Measurements from ENCODE around the gene LRRC26. TPM values are rescaled to one million over a fixed set of nuclear protein-coding genes. Genes with fewer than 3 reads are reported as not detected.

Gene LRRC26
- total RNA-seq, 2 donors from 2014 or later = not detected

DNA sequence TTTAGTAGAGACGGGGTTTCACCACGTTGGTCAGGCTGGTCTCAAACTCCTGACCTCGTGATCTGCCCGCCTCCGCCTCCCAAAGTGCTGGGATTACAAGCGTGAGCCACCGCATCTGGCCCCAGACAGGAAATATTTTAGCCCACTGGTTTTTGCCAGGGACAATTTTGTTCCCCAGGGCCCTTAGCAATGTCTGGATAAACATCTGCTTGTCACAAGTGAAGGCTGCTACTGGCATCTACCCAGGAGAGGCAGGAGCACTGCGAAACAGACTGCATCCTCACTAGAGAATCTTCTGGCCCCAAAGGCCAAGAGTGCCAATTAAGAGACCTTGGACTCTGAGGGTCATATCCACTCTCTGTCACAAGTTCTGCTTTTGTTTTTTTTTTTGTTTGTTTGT lies 33.1 kb upstream of the LRRC26 start:
- DNase-seq (ENCODE audit: low spot score) (no peak), ATAC-seq (ENCODE audit: insufficient number of reproducible peaks, low FRiP score, low read depth) (no peak)
- H3K27me3 ChIP-seq (replicated peaks; ENCODE audit: insufficient read depth) = no peaks in the 10 kb centered on the region
- no peak overlapping the region for H3K4me3 ChIP-seq
- peaks cover 40 to 71% of the 10 kb centered on the region in 2 donors for H3K4me1 ChIP-seq (ENCODE audit: control insufficient read depth in 1 of 2, low read depth in 2 of 2)
- no peaks in the 10 kb centered on the region for H3K36me3 ChIP-seq
- no peak for TF ChIP-seq CTCF (IDR thresholded peaks at IDR 0.05)
- H3K27ac ChIP-seq = no peak overlapping the region
- H3K9me3 ChIP-seq = no peaks in the 10 kb centered on the region

DNA sequence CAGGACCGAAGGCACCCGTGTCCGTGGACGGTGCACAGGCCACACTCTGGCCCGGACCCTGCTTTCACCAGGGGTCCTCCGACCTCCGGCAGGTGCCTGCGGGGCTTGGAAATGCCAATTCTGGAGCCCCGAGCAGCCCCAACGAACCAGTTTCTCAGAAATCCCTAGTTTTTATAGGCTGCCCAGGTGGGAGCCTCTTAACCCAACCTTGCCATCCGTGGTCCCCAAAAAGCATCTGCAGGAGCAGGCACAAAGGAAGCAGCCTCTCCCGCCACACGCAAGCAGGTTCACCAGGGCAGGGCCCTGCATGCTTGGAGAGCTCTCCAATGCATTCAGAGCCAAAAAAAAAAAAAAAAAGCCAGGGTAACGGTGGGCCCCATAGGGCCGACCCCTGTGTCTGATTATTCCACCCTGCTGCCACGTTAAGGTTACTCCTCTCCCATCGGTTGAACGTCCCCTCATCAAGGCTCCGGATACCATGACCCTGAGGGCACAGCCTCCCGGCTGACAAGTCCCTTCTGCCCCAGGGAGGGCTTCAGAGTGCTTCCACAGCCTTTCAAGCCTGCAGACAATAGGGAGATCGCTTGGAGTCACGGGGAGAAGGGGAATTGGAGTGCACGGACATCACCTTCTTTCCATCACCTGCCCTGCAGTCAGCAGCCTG lies 31.5 kb upstream of the LRRC26 start:
- Histone ChIP-seq H3K9me3 (no peaks in the 10 kb centered on the region), H3K4me3 (peak overlapping the region; percentile 88), H3K36me3 (no peaks in the 10 kb centered on the region), H3K4me1 (ENCODE audit: control insufficient read depth in 1 of 2, low read depth in 2 of 2) (peaks cover 34 to 73% of the 10 kb centered on the region in 2 donors), H3K27ac (peak overlapping the region; percentile 82 to 85), H3K27me3 (replicated peaks; ENCODE audit: insufficient read depth) (no peaks in the 10 kb centered on the region)
- no peak for TF ChIP-seq CTCF (IDR thresholded peaks at IDR 0.05)
- ATAC-seq (ENCODE audit: insufficient number of reproducible peaks, low FRiP score, low read depth) = no peak
- DNase-seq (ENCODE audit: low spot score) = no peak

- Histone ChIP-seq H3K36me3 (no peaks in the 10 kb centered on the region), H3K4me1 (ENCODE audit: control insufficient read depth in 1 of 2, low read depth in 2 of 2) (peaks cover 30 to 68% of the 10 kb centered on the region in 2 donors), H3K4me3 (peak within 1 kb of the TSS; percentile 88), H3K27me3 (replicated peaks; ENCODE audit: insufficient read depth) (no peaks in the 10 kb centered on the region), H3K9me3 (no peaks in the 10 kb centered on the region), H3K27ac (peak within 1 kb of the TSS; percentile 82 to 85)
- DNase-seq (ENCODE audit: low spot score) (peak; percentile 99), ATAC-seq (ENCODE audit: insufficient number of reproducible peaks, low FRiP score, low read depth) (peak; percentile 98)
- TF ChIP-seq CTCF (IDR thresholded peaks at IDR 0.05) = no peak
Observed at GRCh38 chr9:137200311-137201204, 30.7 kb upstream of the LRRC26 start, which contains the start of gene TPRN. TPRN (minus strand) TSS chr9:137200741; CDS start chr9:137200711, 30 bp downstream.

DNA sequence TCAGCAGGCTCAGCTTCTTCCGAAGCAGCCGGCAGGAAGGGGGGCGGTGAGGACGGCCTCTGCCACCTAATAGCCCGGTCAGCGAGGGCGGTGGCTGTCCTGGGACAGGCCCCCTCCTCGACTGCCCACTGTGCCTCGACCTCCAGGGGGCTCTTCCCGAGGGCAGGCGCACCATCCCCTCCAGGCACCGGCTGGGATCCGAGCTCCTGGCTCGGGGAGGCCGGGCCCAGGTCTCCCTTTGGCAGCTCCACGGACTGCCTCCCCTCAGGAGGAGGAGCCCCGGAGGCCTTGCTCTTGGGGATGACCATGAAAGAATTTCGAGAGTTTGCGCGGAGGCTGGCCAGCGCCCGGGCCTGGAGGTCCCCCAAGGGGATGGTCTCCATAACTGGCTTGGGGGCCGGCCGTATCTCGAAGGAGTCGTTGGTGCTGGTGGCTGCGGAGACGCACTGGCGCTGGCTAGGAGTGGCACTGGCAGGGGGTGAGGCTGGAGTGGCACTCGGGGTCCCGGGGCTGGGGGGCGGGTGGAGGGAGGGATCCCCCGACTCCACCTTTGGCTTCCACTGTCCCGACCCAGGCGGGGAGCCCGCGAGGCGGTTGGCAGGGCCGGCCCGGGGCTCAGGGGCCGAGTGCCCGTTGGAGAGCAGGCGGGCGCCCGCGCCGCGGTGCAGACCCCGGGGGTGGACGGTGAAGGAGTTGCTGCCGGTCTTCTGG lies 29.7 kb upstream of the LRRC26 start:
- ATAC-seq (ENCODE audit: insufficient number of reproducible peaks, low FRiP score, low read depth) = no peak
- Histone ChIP-seq H3K4me1 (ENCODE audit: control insufficient read depth in 1 of 2, low read depth in 2 of 2) (peaks cover 27 to 62% of the 10 kb centered on the region in 2 donors), H3K36me3 (no peaks in the 10 kb centered on the region), H3K9me3 (no peaks in the 10 kb centered on the region), H3K4me3 (peak overlapping the region; percentile 69), H3K27me3 (replicated peaks; ENCODE audit: insufficient read depth) (no peaks in the 10 kb centered on the region), H3K27ac (no peak overlapping the region)
- DNase-seq (ENCODE audit: low spot score) = no peak
- no peak for TF ChIP-seq CTCF (IDR thresholded peaks at IDR 0.05)

GRCh38 chr9:137198902-137199283 lies 29.0 kb upstream of the LRRC26 start:
- DNase-seq (ENCODE audit: low spot score) = no peak
- Histone ChIP-seq H3K4me3 (peak overlapping the region; percentile 69), H3K4me1 (ENCODE audit: control insufficient read depth in 1 of 2, low read depth in 2 of 2) (peaks cover 20 to 55% of the 10 kb centered on the region in 2 donors), H3K27me3 (replicated peaks; ENCODE audit: insufficient read depth) (no peaks in the 10 kb centered on the region), H3K27ac (no peak overlapping the region), H3K36me3 (no peaks in the 10 kb centered on the region), H3K9me3 (no peaks in the 10 kb centered on the region)
- no peak for TF ChIP-seq CTCF (IDR thresholded peaks at IDR 0.05)
- ATAC-seq (ENCODE audit: insufficient number of reproducible peaks, low FRiP score, low read depth) = no peak

All from thoracic aorta (tissue), 2 donors.